ENCODE data around the gene PEX11A. TPM values are rescaled to one million over a fixed set of nuclear protein-coding genes. Genes with fewer than 3 reads are reported as not detected.

The PEX11A gene
- total RNA-seq, 1 experiment from 2014 or later: 2.0 TPM

GRCh38 chr15:89669309-89669865, 21.2 kb downstream of the PEX11A start:
- H3K27ac ChIP-seq: no peak overlapping the region
- no peaks in the 10 kb centered on the region for H3K36me3 ChIP-seq
- DNase-seq: no peak
- H3K4me3 ChIP-seq: no peak overlapping the region
- no peaks in the 10 kb centered on the region for H3K4me1 ChIP-seq
- H3K27me3 ChIP-seq: 0 out of 2 replicates have a peak, but pooled peaks cover 7% of the 10 kb centered on the region
- no peaks in the 10 kb centered on the region for H3K9me3 ChIP-seq (replicated peaks)

DNA sequence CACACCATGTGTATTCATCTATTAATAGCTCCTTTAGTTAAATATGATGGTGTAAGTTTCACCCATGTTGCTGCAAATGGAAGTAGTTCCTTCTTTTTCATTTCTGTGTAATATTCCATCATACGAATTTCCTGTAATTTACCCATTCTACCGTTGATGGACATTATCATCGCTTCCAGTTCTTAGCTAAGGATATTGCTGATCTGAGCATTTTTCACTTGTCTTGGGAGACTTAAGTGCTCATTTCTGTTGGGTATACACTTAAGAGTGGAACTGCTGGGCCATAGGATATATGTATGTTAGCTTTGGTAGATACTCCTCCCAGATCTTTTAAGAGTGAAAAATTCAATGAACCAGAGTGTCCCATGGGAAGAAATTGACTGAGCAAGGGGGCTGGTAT, 22.4 kb downstream of the PEX11A start:
- no peaks in the 10 kb centered on the region for H3K4me1 ChIP-seq
- no peaks in the 10 kb centered on the region for H3K9me3 ChIP-seq (replicated peaks)
- H3K27me3 ChIP-seq: 0 out of 2 replicates have a peak, but pooled peaks cover 7% of the 10 kb centered on the region
- no peaks in the 10 kb centered on the region for H3K36me3 ChIP-seq
- no peak for DNase-seq
- no peak overlapping the region for H3K27ac ChIP-seq
- no peak overlapping the region for H3K4me3 ChIP-seq

GRCh38 chr15:89667706-89667960, 22.9 kb downstream of the PEX11A start:
- Histone ChIP-seq H3K27me3 (0 out of 2 replicates have a peak, but pooled peaks cover 7% of the 10 kb centered on the region), H3K4me3 (no peak overlapping the region), H3K9me3 (replicated peaks) (no peaks in the 10 kb centered on the region), H3K36me3 (no peaks in the 10 kb centered on the region), H3K27ac (no peak overlapping the region), H3K4me1 (peaks cover 2% of the 10 kb centered on the region; the same call in 1 of the 2 replicates)
- no peak for DNase-seq

GRCh38 chr15:89666858-89667705, 23.5 kb downstream of the PEX11A start:
- H3K4me3 ChIP-seq: no peak overlapping the region
- H3K9me3 ChIP-seq (replicated peaks): no peaks in the 10 kb centered on the region
- peaks cover 4% of the 10 kb centered on the region; the same call in 1 of the 2 replicates for H3K4me1 ChIP-seq
- no peak overlapping the region for H3K27ac ChIP-seq
- no peak for DNase-seq
- no peaks in the 10 kb centered on the region for H3K36me3 ChIP-seq
- H3K27me3 ChIP-seq: 0 out of 2 replicates have a peak, but pooled peaks cover 7% of the 10 kb centered on the region

GRCh38 chr15:89666184-89666857, 24.2 kb downstream of the PEX11A start:
- no peak overlapping the region for H3K27ac ChIP-seq
- no peak for DNase-seq
- H3K4me1 ChIP-seq: peaks cover 4% of the 10 kb centered on the region; the same call in 1 of the 2 replicates
- 0 out of 2 replicates have a peak, but pooled peaks cover 7% of the 10 kb centered on the region for H3K27me3 ChIP-seq
- no peak overlapping the region for H3K4me3 ChIP-seq
- H3K9me3 ChIP-seq (replicated peaks): no peaks in the 10 kb centered on the region
- H3K36me3 ChIP-seq: no peaks in the 10 kb centered on the region

GRCh38 chr15:89665449-89666181, 24.9 kb downstream of the PEX11A start:
- no peak overlapping the region for H3K27ac ChIP-seq

GRCh38 chr15:89664441-89665350, 25.9 kb downstream of the PEX11A start:
- no peak for DNase-seq
- H3K4me3 ChIP-seq: no peak overlapping the region
- no peak overlapping the region for H3K27ac ChIP-seq
- H3K9me3 ChIP-seq (replicated peaks): no peaks in the 10 kb centered on the region
- peaks cover 4% of the 10 kb centered on the region; the same call in 1 of the 2 replicates for H3K4me1 ChIP-seq
- H3K36me3 ChIP-seq: no peaks in the 10 kb centered on the region
- H3K27me3 ChIP-seq: 0 out of 2 replicates have a peak, but pooled peaks cover 3% of the 10 kb centered on the region

More at GRCh38 chr15:89665449-89666181, 24.9 kb downstream of the PEX11A start:
- Histone ChIP-seq H3K27me3 (0 out of 2 replicates have a peak, but pooled peaks cover 4% of the 10 kb centered on the region), H3K9me3 (replicated peaks) (no peaks in the 10 kb centered on the region), H3K4me1 (peaks cover 4% of the 10 kb centered on the region; the same call in 1 of the 2 replicates), H3K36me3 (no peaks in the 10 kb centered on the region), H3K4me3 (no peak overlapping the region)
- no peak for DNase-seq

DNA sequence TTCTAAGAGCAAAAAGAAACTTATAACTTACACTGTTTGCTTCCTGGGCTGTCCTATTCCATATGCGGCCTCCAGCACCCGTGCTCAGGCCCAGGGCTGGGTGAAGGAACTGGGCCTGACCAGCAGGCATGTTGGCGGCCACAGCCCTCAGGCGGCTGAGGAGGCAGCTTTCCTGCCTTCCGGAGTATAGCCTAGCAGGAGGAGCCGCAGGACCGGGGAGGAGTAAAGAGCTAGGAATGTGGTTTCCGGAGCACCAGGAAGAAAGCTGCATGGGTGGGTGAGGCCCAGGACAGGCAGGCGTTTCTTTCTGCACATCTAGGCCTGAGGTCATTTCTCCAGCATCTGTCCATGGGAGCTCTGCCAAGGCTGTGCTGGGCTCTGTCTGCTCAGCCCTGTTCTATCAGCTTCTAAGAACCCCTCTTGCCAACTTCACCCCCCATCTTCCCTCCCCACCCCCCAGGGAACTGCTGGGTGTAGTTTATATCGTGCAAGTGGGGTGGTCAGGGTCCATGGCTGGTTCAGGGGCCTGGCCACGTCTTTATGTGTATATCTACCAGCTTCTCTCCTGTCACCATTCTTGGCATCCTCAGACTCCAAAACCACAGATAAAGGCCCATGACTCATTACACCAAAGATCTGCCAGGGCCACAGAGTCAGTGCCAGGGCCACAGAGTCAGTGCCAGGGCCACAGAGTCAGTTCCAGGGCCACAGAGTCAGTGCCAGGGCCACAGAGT, 27.5 kb downstream of the PEX11A start:
- Histone ChIP-seq H3K9me3 (replicated peaks) (no peaks in the 10 kb centered on the region), H3K4me1 (peaks cover 4% of the 10 kb centered on the region; the same call in 1 of the 2 replicates), H3K36me3 (no peaks in the 10 kb centered on the region), H3K4me3 (no peak overlapping the region), H3K27ac (peak overlapping the region; percentile 2; the same call in 1 of the 2 replicates), H3K27me3 (0 out of 2 replicates have a peak, but pooled peaks cover 3% of the 10 kb centered on the region)
- peak; percentile 73 for DNase-seq

GRCh38 chr15:89660556-89660955, 30.0 kb downstream of the PEX11A start:
- H3K4me3 ChIP-seq: no peak overlapping the region
- no peaks in the 10 kb centered on the region for H3K9me3 ChIP-seq (replicated peaks)
- H3K36me3 ChIP-seq: no peaks in the 10 kb centered on the region
- H3K4me1 ChIP-seq: peaks cover 7% of the 10 kb centered on the region; the same call in 1 of the 2 replicates
- H3K27me3 ChIP-seq: 0 out of 2 replicates have a peak, but pooled peaks cover 3% of the 10 kb centered on the region
- H3K27ac ChIP-seq: no peak overlapping the region
- no peak for DNase-seq

DNA sequence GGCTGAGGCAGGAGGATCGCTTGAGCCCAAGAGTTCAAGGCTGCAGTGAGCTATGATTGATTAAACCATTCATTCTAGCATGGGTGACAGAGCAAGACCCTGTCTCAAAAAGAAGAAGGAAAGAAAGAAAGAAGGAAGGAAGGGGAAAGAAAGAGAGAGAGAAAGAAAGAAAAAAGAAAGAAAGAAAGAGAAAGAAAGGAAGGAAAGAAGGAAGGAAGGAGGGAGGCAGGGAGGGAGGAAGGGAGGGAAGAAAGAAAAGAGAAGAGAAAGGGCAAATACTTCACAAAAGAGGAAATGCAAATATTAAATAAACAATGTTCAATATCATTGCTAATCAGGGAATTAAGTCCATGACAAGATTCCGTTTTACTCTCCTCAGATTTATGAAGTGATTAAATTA, 31.3 kb downstream of the PEX11A start:
- Histone ChIP-seq H3K9me3 (replicated peaks) (no peaks in the 10 kb centered on the region), H3K27me3 (no peaks in the 10 kb centered on the region), H3K27ac (no peak overlapping the region), H3K4me1 (peaks cover 7% of the 10 kb centered on the region; the same call in 1 of the 2 replicates), H3K4me3 (no peak overlapping the region), H3K36me3 (no peaks in the 10 kb centered on the region)
- DNase-seq: no peak

DNA sequence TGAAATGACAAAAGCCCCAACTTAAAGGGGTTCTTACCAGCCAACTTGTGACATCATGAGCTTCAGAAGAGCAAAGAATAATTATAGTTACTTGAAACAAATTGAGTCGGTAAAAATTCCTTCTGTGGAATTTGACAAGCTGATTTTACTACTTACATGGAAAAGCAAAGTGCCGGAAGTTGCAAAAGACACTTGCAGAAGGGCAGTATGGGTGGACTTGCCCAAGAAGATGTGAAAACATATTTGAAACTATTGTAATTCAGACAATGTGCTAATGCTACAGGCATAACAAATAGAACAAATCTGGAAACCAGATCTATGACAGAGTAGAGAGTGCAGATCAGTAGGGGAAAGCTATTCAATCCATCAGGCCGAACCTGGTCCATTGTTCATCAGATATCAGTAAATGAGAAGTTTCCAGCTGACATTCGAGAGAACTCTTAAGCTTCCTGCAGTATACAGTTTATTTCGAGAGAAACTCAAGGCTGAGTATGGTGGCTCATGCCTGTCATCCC, 32.8 kb downstream of the PEX11A start:
- no peaks in the 10 kb centered on the region for H3K9me3 ChIP-seq (replicated peaks)
- H3K4me3 ChIP-seq: no peak overlapping the region
- peaks cover 5% of the 10 kb centered on the region; the same call in 1 of the 2 replicates for H3K4me1 ChIP-seq
- no peaks in the 10 kb centered on the region for H3K36me3 ChIP-seq
- no peaks in the 10 kb centered on the region for H3K27me3 ChIP-seq
- no peak overlapping the region for H3K27ac ChIP-seq
- DNase-seq: no peak

DNA sequence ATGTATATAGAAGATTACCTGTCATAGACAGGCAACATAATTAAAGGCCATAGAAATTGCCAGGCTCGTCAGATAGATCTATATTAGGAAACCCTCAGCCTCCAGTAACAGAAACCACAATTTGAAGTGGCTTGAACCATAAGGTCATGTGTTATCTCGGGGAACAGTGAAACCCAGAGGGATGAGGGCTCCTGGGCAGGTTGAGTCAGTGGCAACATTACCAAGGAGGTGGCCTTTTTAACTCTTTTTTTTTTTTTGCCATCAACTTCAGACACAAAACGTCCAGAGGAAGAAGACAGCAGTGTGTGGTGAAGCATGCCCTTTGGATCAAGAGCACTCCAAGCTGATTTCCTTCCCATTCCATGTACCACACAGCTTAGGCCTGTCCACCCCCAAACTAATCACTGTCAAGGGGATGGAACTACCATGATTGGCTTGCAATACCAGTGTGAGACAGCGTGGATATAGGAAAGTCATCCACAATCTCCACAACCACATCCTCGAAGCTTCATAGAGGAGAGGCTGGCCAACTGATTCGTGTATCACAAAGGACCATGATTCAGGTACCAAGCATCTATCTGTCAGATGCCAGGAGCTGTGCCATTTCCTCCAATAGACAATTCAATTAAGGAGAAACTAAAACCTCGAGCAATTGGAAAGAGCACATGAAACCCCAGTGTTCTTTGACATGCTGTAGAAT, 34.3 kb downstream of the PEX11A start:
- H3K36me3 ChIP-seq: no peaks in the 10 kb centered on the region
- no peak overlapping the region for H3K27ac ChIP-seq
- no peaks in the 10 kb centered on the region for H3K9me3 ChIP-seq (replicated peaks)
- DNase-seq: no peak
- peaks cover 3% of the 10 kb centered on the region; the same call in 1 of the 2 replicates for H3K4me1 ChIP-seq
- H3K27me3 ChIP-seq: no peaks in the 10 kb centered on the region
- H3K4me3 ChIP-seq: no peak overlapping the region; the same call in 1 of the 2 replicates

Data from SJCRH30 (cell line).